K562 (cell line): Measurements from ENCODE around the gene ZNF189.

Source experiments
- CC2D1A ChIP-seq: fragments of 450-650 bp; IDR thresholded peaks from 2 replicates; pipeline ENCODE4 v1.6.1; 2017; ENCODE audit warnings: mild to moderate bottlenecking
- CSDE1 ChIP-seq, 2 experiments: fragments of 450-650 bp; IDR thresholded peaks; 2 replicates each; pipeline ENCODE4 v1.6.1; 2016; ENCODE audit warnings: mild to moderate bottlenecking in 1 of 2
- EP300 ChIP-seq: IDR thresholded peaks from 2 replicates; pipeline ENCODE4 v1.6.1; 2012; ENCODE audit warnings: low read length, improper control_type of control experiment
- ETS1 ChIP-seq: conservative IDR thresholded peaks from 2 replicates; pipeline ENCODE4 v1.6.1; 2011; ENCODE audit warnings: low read depth, mild to moderate bottlenecking, low read length; ENCODE audit not compliant: control insufficient read depth
- GABPA ChIP-seq: fragments of 200-800 bp; sonication (Bioruptor generic); conservative IDR thresholded peaks from 2 replicates; pipeline ENCODE4 v1.6.1; 2016; ENCODE audit warnings: low read depth, missing genetic modification characterization, missing compliant biosample characterization
- HNRNPH1 ChIP-seq: fragments of 200-400 bp; formaldehyde crosslinking; optimal IDR thresholded peaks from 2 replicates; pipeline ENCODE3; 2017; ENCODE audit warnings: low read depth, mild to moderate bottlenecking, low read length, moderate library complexity
- IRF2 ChIP-seq: sonication (generic); formaldehyde crosslinking; IDR thresholded peaks from 2 replicates; pipeline ENCODE4 v1.8.1; 2022; ENCODE audit warnings: mild to moderate bottlenecking, missing genetic modification reagents
- POLR2AphosphoS2 ChIP-seq: IDR thresholded peaks from 2 replicates; pipeline ENCODE4 v1.6.1; 2012; ENCODE audit warnings: low read length, improper control_type of control experiment
- ZKSCAN1 ChIP-seq: fragments of 150-350 bp; IDR thresholded peaks from 2 replicates; pipeline ENCODE4 v1.6.1; 2016; ENCODE audit warnings: low read depth, low read length

- no peak for TF ChIP-seq CSDE1 (IDR thresholded peaks at IDR 0.05)
- TF ChIP-seq EP300 = no peak
- TF ChIP-seq ETS1 = no peak
- no peak for TF ChIP-seq HNRNPH1
- TF ChIP-seq GABPA (tag) = no peak
- TF ChIP-seq POLR2AphosphoS2 = no peak
- no peak for TF ChIP-seq CC2D1A
- TF ChIP-seq ZKSCAN1 = no peak
- no peak for TF ChIP-seq IRF2
These were observed 10.7 kb upstream of the ZNF189 start for GRCh38 chr9:101387871-101388506.
